ENCODE data around the gene ARSB.

Gene ARSB

GRCh38 chr5:78985116-78985724 lies at the start of gene ARSB:
Gene ARSB, minus strand, starts transcription at chr5:78985310. Its CDS starts 62 bp downstream, at chr5:78985248.
- DNase-seq (ENCODE audit: low read depth) = no peak
- H3K4me3 ChIP-seq (ENCODE audit: control insufficient read depth, low read depth, low read length) = peak within 1 kb of the TSS; percentile 61
- TF ChIP-seq, protein P1, sequence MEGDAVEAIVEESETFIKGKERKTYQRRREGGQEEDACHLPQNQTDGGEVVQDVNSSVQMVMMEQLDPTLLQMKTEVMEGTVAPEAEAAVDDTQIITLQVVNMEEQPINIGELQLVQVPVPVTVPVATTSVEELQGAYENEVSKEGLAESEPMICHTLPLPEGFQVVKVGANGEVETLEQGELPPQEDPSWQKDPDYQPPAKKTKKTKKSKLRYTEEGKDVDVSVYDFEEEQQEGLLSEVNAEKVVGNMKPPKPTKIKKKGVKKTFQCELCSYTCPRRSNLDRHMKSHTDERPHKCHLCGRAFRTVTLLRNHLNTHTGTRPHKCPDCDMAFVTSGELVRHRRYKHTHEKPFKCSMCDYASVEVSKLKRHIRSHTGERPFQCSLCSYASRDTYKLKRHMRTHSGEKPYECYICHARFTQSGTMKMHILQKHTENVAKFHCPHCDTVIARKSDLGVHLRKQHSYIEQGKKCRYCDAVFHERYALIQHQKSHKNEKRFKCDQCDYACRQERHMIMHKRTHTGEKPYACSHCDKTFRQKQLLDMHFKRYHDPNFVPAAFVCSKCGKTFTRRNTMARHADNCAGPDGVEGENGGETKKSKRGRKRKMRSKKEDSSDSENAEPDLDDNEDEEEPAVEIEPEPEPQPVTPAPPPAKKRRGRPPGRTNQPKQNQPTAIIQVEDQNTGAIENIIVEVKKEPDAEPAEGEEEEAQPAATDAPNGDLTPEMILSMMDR (conservative IDR thresholded peaks at IDR 0.05; ENCODE audit: control insufficient read depth, insufficient read depth, low read depth, low read length) = no peak

- no peak overlapping the region for H3K4me3 ChIP-seq (ENCODE audit: control insufficient read depth, low read depth, low read length)
- TF ChIP-seq, protein P1 (conservative IDR thresholded peaks at IDR 0.05; ENCODE audit: control insufficient read depth, insufficient read depth, low read depth, low read length) = no peak
- DNase-seq (ENCODE audit: low read depth) = no peak
Measured at GRCh38 chr5:79032782-79033181, 47.7 kb upstream of the ARSB start.

DNA sequence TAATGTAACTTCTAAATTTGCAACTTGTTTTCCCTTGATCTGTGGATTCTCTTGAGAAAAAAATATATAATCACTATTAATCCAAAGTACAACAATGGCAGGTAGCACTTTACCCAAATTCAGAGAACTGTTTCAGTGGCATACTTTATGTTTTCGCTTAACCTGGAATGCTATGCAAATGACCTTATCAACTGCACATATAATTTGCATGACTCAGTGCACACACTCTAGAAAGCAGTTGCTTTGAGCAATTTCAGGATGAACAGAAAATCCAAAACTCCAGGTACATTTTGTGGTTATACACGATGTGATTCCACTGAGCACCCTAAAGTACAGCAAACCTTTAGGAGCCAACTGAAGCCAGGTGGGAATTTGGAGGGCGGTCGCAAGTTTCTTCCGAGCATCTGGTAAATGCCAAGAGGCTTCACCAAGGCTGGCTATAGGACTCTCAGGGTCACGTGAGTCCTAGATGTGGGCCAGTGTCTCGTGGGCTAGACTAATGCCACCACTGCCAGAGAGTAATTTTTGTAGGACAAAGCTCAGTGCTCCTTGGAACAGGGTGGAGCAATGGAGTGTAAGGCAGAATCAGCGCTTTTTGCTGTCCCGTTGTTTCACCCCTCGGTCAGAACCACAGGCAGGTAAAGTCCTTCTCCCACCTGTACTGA lies 47.1 kb upstream of the ARSB start:
- no peak for DNase-seq (ENCODE audit: low read depth)
- no peak overlapping the region for H3K4me3 ChIP-seq (ENCODE audit: control insufficient read depth, low read depth, low read length)
- TF ChIP-seq, protein P1 (conservative IDR thresholded peaks at IDR 0.05; ENCODE audit: control insufficient read depth, insufficient read depth, low read depth, low read length) = no peak

- H3K4me3 ChIP-seq (ENCODE audit: control insufficient read depth, low read depth, low read length) = no peak overlapping the region
- no peak for DNase-seq (ENCODE audit: low read depth)
- TF ChIP-seq, protein P1 (conservative IDR thresholded peaks at IDR 0.05; ENCODE audit: control insufficient read depth, insufficient read depth, low read depth, low read length) = no peak
Measured at GRCh38 chr5:79031485-79031867, 46.4 kb upstream of the ARSB start.

- TF ChIP-seq, protein P1 (conservative IDR thresholded peaks at IDR 0.05; ENCODE audit: control insufficient read depth, insufficient read depth, low read depth, low read length) = no peak
- no peak for DNase-seq (ENCODE audit: low read depth)
Measured at GRCh38 chr5:79030663-79031484, 45.8 kb upstream of the ARSB start.

GRCh38 chr5:79025054-79025472 lies 40.0 kb upstream of the ARSB start:
- TF ChIP-seq, protein P1 (conservative IDR thresholded peaks at IDR 0.05; ENCODE audit: control insufficient read depth, insufficient read depth, low read depth, low read length) = peak; percentile 95
- peak overlapping the region; percentile 28 for H3K4me3 ChIP-seq (ENCODE audit: control insufficient read depth, low read depth, low read length)
- DNase-seq (ENCODE audit: low read depth) = peak; percentile 65

More at GRCh38 chr5:79030663-79031484, 45.8 kb upstream of the ARSB start:
- H3K4me3 ChIP-seq (ENCODE audit: control insufficient read depth, low read depth, low read length) = no peak overlapping the region

Measured in fibroblast of mammary gland (primary cell).